ENCODE measurements around the gene ATP8B1. TPM values are rescaled to one million over a fixed set of nuclear protein-coding genes. Genes with fewer than 3 reads are reported as not detected.
"Not testable (repeated sequence)": the region's sequence is repeated elsewhere in the genome, so short reads cannot be mapped to it uniquely, and the experiment has no call there.

Gene ATP8B1
- 10 to 100 TPM; 24.0 to 26.6 TPM for total RNA-seq
- 10 to 100 TPM; 16.4 to 19.6 (median 18.3) TPM for polyA plus RNA-seq (ENCODE audit: insufficient read length in 6 of 6)
- long read RNA-seq, donor 1, result 0 reads
- long read RNA-seq, donor 2, full-length matches to known transcripts, result 1 of 1 reads
- long read RNA-seq, donor 2, partial matches to known transcripts, result 0 of 1 reads
- long read RNA-seq, donor 2, other reads (novel, unspliced or antisense), result 0 of 1 reads
- long read RNA-seq, donor 3, partial matches to known transcripts, result 8 of 8 reads
- long read RNA-seq, donor 3, other reads (novel, unspliced or antisense), result 0 of 8 reads
- long read RNA-seq, donor 4, partial matches to known transcripts, result 2 of 2 reads
- long read RNA-seq, donor 4, other reads (novel, unspliced or antisense), result 0 of 2 reads
- long read RNA-seq, donor 5, full-length matches to known transcripts, result 1 of 1 reads
- long read RNA-seq, donor 5, partial matches to known transcripts, result 0 of 1 reads
- long read RNA-seq, donor 5, other reads (novel, unspliced or antisense), result 0 of 1 reads
- long read RNA-seq, donor 6, full-length matches to known transcripts, result 1 of 1 reads
- long read RNA-seq, donor 6, partial matches to known transcripts, result 0 of 1 reads
- long read RNA-seq, donor 6, other reads (novel, unspliced or antisense), result 0 of 1 reads
- long read RNA-seq, donor 7, full-length matches to known transcripts, result 2 of 2 reads
- long read RNA-seq, donor 7, partial matches to known transcripts, result 0 of 2 reads
- long read RNA-seq, donor 7, other reads (novel, unspliced or antisense), result 0 of 2 reads
- long read RNA-seq, donor 8, result 0 reads
- long read RNA-seq, donor 9, result 0 reads
- long read RNA-seq, donor 10, partial matches to known transcripts, result 0 of 1 reads
- long read RNA-seq, donor 10, other reads (novel, unspliced or antisense), result 1 of 1 reads
- long read RNA-seq, donor 11, result 0 reads
- long read RNA-seq, donor 12, result 0 reads

GRCh38 chr18:57803103-57803969, at the start of gene ATP8B1:
TSS of gene ATP8B1 (minus strand) at chr18:57803315. CDS start at chr18:57731807, 71,508 bp downstream.
- peak; percentile 65 to 96 (median 91) for DNase-seq
- peak; percentile 94 for ATAC-seq
- Histone ChIP-seq H3K36me3 (no peaks in the 10 kb centered on the region), H3K9me3 (no peaks in the 10 kb centered on the region), H3K27me3 (peaks cover 0 to 58% of the 10 kb centered on the region in 2 donors), H3K4me3 (peak within 1 kb of the TSS; percentile 65 to 82), H3K27ac (peak within 1 kb of the TSS; percentile 73 to 81), H3K4me1 (peaks cover 5 to 7% of the 10 kb centered on the region in 2 donors)
- TF ChIP-seq CTCF (IDR thresholded peaks at IDR 0.05), result peak in 1 of 2 donors; percentile 9
- intact Hi-C loops (cut with DNase I), result no loop called here

- ATAC-seq (no peak), DNase-seq (no peak)
- H3K9me3 ChIP-seq, result no peaks in the 10 kb centered on the region
- H3K27ac ChIP-seq, result no peak overlapping the region
- no peaks in the 10 kb centered on the region for H3K27me3 ChIP-seq
- H3K36me3 ChIP-seq, result no peaks in the 10 kb centered on the region
- TF ChIP-seq CTCF (IDR thresholded peaks at IDR 0.05), result no peak
- H3K4me1 ChIP-seq, result no peaks in the 10 kb centered on the region
- intact Hi-C loops (cut with DNase I), result no loop called here
- H3K4me3 ChIP-seq, result no peak overlapping the region
These were observed 46.9 kb upstream of the ATP8B1 start for GRCh38 chr18:57850063-57850462.

- H3K27me3 ChIP-seq; ATAC-seq; intact Hi-C loops (cut with DNase I); H3K9me3 ChIP-seq; H3K4me1 ChIP-seq; H3K36me3 ChIP-seq; DNase-seq; H3K4me3 ChIP-seq; H3K27ac ChIP-seq: not testable (repeated sequence)
These were observed 45.3 kb upstream of the ATP8B1 start for GRCh38 chr18:57848374-57848773.

GRCh38 chr18:57847431-57847830, 44.3 kb upstream of the ATP8B1 start:
- H3K4me3 ChIP-seq; H3K4me1 ChIP-seq; H3K9me3 ChIP-seq; H3K27ac ChIP-seq; ATAC-seq; H3K27me3 ChIP-seq; DNase-seq; intact Hi-C loops (cut with DNase I); H3K36me3 ChIP-seq: not testable (repeated sequence)

- no peaks in the 10 kb centered on the region for H3K27me3 ChIP-seq
- DNase-seq (peak in 1 of 4 donors; percentile 33), ATAC-seq (peak; percentile 88)
- H3K27ac ChIP-seq, result no peak overlapping the region
- intact Hi-C loops (cut with DNase I), result no loop called here
- H3K9me3 ChIP-seq, result no peaks in the 10 kb centered on the region
- H3K4me1 ChIP-seq, result no peaks in the 10 kb centered on the region
- no peak for TF ChIP-seq CTCF (IDR thresholded peaks at IDR 0.05)
- no peaks in the 10 kb centered on the region for H3K36me3 ChIP-seq
- no peak overlapping the region for H3K4me3 ChIP-seq
These were observed 43.1 kb upstream of the ATP8B1 start for GRCh38 chr18:57846258-57846657.

Measured in left lung (tissue), 14 donors.